Neural cell (in vitro differentiated cells): Measurements from ENCODE around the gene CLBA1. TPM values are rescaled to one million over a fixed set of nuclear protein-coding genes. Genes with fewer than 3 reads are reported as not detected.

Source experiments
- H2AFZ ChIP-seq: fragments of 200-600, 300-800 bp; sonication (generic), shearing (Covaris generic); 2 replicates; pipeline ENCODE4 v1.6.0; 2014; ENCODE audit warnings: low read depth, mild to moderate bottlenecking, antibody characterized with exemption, low read length, moderate library complexity
- H3F3A ChIP-seq: fragments of 200-600 bp; shearing (Covaris generic); 2 replicates; pipeline ENCODE4 v1.6.1; 2016; ENCODE audit warnings: mild to moderate bottlenecking, moderate library complexity, mixed read lengths, antibody characterized with exemption, low read length; ENCODE audit not compliant: insufficient read depth, poor library complexity, severe bottlenecking
- H3K27ac ChIP-seq: fragments of 200-600, 300-800 bp; sonication (generic), shearing (Covaris generic); 2 replicates; pipeline ENCODE4 v1.5.1; 2014; ENCODE audit warnings: mild to moderate bottlenecking, low read length, moderate library complexity
- H3K27me3 ChIP-seq: fragments of 300-800, 200-600 bp; sonication (generic), shearing (Covaris generic); 2 replicates; pipeline ENCODE4 v1.6.0; 2014; ENCODE audit warnings: mild to moderate bottlenecking, low read depth, low read length, moderate library complexity; ENCODE audit not compliant: insufficient read depth
- H3K36me3 ChIP-seq: fragments of 300-800, 200-600 bp; sonication (generic), shearing (Covaris generic); 2 replicates; pipeline ENCODE4 v1.5.1; 2014; ENCODE audit warnings: mild to moderate bottlenecking, antibody characterized with exemption, low read length, moderate library complexity; ENCODE audit not compliant: insufficient read depth
- H3K4me2 ChIP-seq: fragments of 300-800, 200-600 bp; sonication (generic), shearing (Covaris generic); 2 replicates; pipeline ENCODE4 v1.6.0; 2014; ENCODE audit warnings: mild to moderate bottlenecking, low read length
- H3K4me3 ChIP-seq: fragments of 300-800, 200-600 bp; sonication (generic), shearing (Covaris generic); 2 replicates; pipeline ENCODE4 v1.5.1; 2014; ENCODE audit warnings: mild to moderate bottlenecking, low read length, moderate library complexity
- H3K79me2 ChIP-seq: fragments of 200-600 bp; shearing (Covaris generic); replicated peaks from 2 replicates; pipeline ENCODE4 v1.6.0; 2014; ENCODE audit warnings: mild to moderate bottlenecking, low read length, moderate library complexity; ENCODE audit not compliant: insufficient read depth
- H3K9ac ChIP-seq: fragments of 300-800, 200-600 bp; sonication (generic), shearing (Covaris generic); 2 replicates; pipeline ENCODE4 v1.6.1; 2016; ENCODE audit warnings: mild to moderate bottlenecking, low read length, mixed read lengths
- H3K9me2 ChIP-seq: fragments of 200-600 bp; shearing (Covaris generic); 2 replicates; pipeline ENCODE4 v1.6.1; 2016; ENCODE audit warnings: mild to moderate bottlenecking, low read length, mixed read lengths; ENCODE audit not compliant: insufficient read depth
- H3K9me3 ChIP-seq: fragments of 200-600, 300-800 bp; sonication (generic), shearing (Covaris generic); 2 replicates; pipeline ENCODE4 v1.6.1; 2016; ENCODE audit warnings: mild to moderate bottlenecking, mixed run types, low read length, moderate library complexity, mixed read lengths
- H4K20me1 ChIP-seq: fragments of 200-600 bp; shearing (Covaris generic); 2 replicates; pipeline ENCODE4 v1.6.1; 2016; ENCODE audit warnings: mild to moderate bottlenecking, mixed run types; ENCODE audit not compliant: insufficient read depth
- EP300 ChIP-seq: fragments of 450-650 bp; conservative IDR thresholded peaks from 2 replicates; pipeline ENCODE4 v1.6.1; 2014; ENCODE audit warnings: antibody characterized with exemption, mild to moderate bottlenecking, moderate library complexity; ENCODE audit not compliant: poor library complexity, severe bottlenecking
- EZH2 ChIP-seq: fragments of 200-600, 300-800 bp; shearing (Covaris generic), sonication (generic); IDR thresholded peaks from 2 replicates; pipeline ENCODE4 v1.6.1; 2014; ENCODE audit warnings: antibody characterized with exemption, low read length, borderline replicate concordance, mild to moderate bottlenecking; ENCODE audit not compliant: insufficient read depth, poor library complexity, severe bottlenecking
- MXI1 ChIP-seq: fragments of 450-650 bp; conservative IDR thresholded peaks from 2 replicates; pipeline ENCODE4 v1.6.1; 2014; ENCODE audit warnings: antibody characterized with exemption, mild to moderate bottlenecking; ENCODE audit not compliant: poor library complexity, severe bottlenecking
- POLR2AphosphoS5 ChIP-seq: IDR thresholded peaks from 2 replicates; pipeline ENCODE4 v1.6.1; 2012
- RAD21 ChIP-seq: fragments of 450-650 bp; conservative IDR thresholded peaks from 2 replicates; pipeline ENCODE4 v1.6.1; 2014; ENCODE audit warnings: antibody characterized with exemption, mild to moderate bottlenecking, moderate library complexity
- REST ChIP-seq: IDR thresholded peaks from 2 replicates; pipeline ENCODE4 v1.6.1; 2012; ENCODE audit warnings: borderline replicate concordance
- SMC3 ChIP-seq: fragments of 450-650 bp; conservative IDR thresholded peaks from 2 replicates; pipeline ENCODE4 v1.6.1; 2014; ENCODE audit warnings: antibody characterized with exemption, mild to moderate bottlenecking, moderate library complexity; ENCODE audit not compliant: poor library complexity
- TAF1 ChIP-seq: IDR thresholded peaks from 2 replicates; pipeline ENCODE4 v1.6.1; 2012; ENCODE audit warnings: low read depth
- polyA plus RNA-seq: library from polyadenylated mRNA; depleted of rRNA; stranded (reverse); fragments of >200 nt; gene quantifications from 2 replicates; pipeline ENCODE4 v1.2.3, GENCODE V29; 2014
- TF ChIP-seq, protein P1 (sequence below): fragments of 450-650 bp; IDR thresholded peaks from 2 replicates; pipeline ENCODE4 v1.5.1; 2014; ENCODE audit warnings: antibody characterized with exemption, mild to moderate bottlenecking, moderate library complexity; ENCODE audit not compliant: poor library complexity, severe bottlenecking

Gene CLBA1
- polyA plus RNA-seq, 1 donor from 2014 or later: 27.8 TPM

GRCh38 chr14:104953097-104953496, 32.5 kb upstream of the CLBA1 start:
- TF ChIP-seq MXI1: no peak
- TF ChIP-seq SMC3: no peak
- no peak for TF ChIP-seq EZH2
- no peak for TF ChIP-seq REST
- TF ChIP-seq RAD21: no peak
- no peak for TF ChIP-seq POLR2AphosphoS5
- TF ChIP-seq EP300: no peak
- no peak for TF ChIP-seq TAF1
- TF ChIP-seq, protein P1, sequence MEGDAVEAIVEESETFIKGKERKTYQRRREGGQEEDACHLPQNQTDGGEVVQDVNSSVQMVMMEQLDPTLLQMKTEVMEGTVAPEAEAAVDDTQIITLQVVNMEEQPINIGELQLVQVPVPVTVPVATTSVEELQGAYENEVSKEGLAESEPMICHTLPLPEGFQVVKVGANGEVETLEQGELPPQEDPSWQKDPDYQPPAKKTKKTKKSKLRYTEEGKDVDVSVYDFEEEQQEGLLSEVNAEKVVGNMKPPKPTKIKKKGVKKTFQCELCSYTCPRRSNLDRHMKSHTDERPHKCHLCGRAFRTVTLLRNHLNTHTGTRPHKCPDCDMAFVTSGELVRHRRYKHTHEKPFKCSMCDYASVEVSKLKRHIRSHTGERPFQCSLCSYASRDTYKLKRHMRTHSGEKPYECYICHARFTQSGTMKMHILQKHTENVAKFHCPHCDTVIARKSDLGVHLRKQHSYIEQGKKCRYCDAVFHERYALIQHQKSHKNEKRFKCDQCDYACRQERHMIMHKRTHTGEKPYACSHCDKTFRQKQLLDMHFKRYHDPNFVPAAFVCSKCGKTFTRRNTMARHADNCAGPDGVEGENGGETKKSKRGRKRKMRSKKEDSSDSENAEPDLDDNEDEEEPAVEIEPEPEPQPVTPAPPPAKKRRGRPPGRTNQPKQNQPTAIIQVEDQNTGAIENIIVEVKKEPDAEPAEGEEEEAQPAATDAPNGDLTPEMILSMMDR: no peak
- Histone ChIP-seq H2AFZ (no peak overlapping the region), H3K9me2 (no peaks in the 10 kb centered on the region), H3K27ac (no peak overlapping the region), H3K36me3 (no peaks in the 10 kb centered on the region), H3K9ac (no peak overlapping the region), H3K4me2 (no peak overlapping the region), H3F3A (no peaks in the 10 kb centered on the region), H4K20me1 (no peaks in the 10 kb centered on the region), H3K4me3 (no peak overlapping the region), H3K79me2 (no peaks in the 10 kb centered on the region), H3K27me3 (no peaks in the 10 kb centered on the region), H3K9me3 (no peaks in the 10 kb centered on the region)

GRCh38 chr14:104953896-104954656, 31.5 kb upstream of the CLBA1 start:
- H3K27me3 ChIP-seq: no peaks in the 10 kb centered on the region
- no peak overlapping the region for H2AFZ ChIP-seq
- H3F3A ChIP-seq: no peaks in the 10 kb centered on the region
- H3K9me2 ChIP-seq: no peaks in the 10 kb centered on the region
- H3K9ac ChIP-seq: no peak overlapping the region
- TF ChIP-seq SMC3 (no peak), RAD21 (no peak), TAF1 (no peak), EP300 (no peak), REST (no peak), POLR2AphosphoS5 (no peak), MXI1 (no peak), EZH2 (no peak)
- TF ChIP-seq, protein P1: no peak
- no peaks in the 10 kb centered on the region for H3K79me2 ChIP-seq
- H3K36me3 ChIP-seq: no peaks in the 10 kb centered on the region
- H4K20me1 ChIP-seq: no peaks in the 10 kb centered on the region
- no peaks in the 10 kb centered on the region for H3K9me3 ChIP-seq
- no peak overlapping the region for H3K4me2 ChIP-seq
- no peak overlapping the region for H3K27ac ChIP-seq
- H3K4me3 ChIP-seq: no peak overlapping the region
